Stimulated activated effector memory CD8-positive, alpha-beta T cell treated with anti-CD3 and anti-CD28 coated beads, Interleukin-12 subunit alpha, Interleukin-12 subunit beta, amount 100 ng/mL, for 72 hours (primary cell): Measurements from ENCODE around the gene RASA3.
A peak's percentile ranks its signal among the peaks of the same experiment; 100 is the strongest.
"Not testable (repeated sequence)": the region's sequence is repeated elsewhere in the genome, so short reads cannot be mapped to it uniquely, and the experiment has no call there.

ENCODE experiments used
- ATAC-seq: fragments of 150-1000 bp; cut with Tn5 transposase; 2 replicates; pipeline ENCODE4 v1.10.0; 2021
- DNase-seq, 2 donors: peaks; one replicate each; pipeline ENCODE4 v3.0.0; 2021 to 2022; ENCODE audit warnings: low spot score in 2 of 2
- H3K27ac Mint-ChIP-seq: one replicate; pipeline ENCODE4 v1.8.0; 2022; ENCODE audit warnings: mild to moderate bottlenecking, mixed read lengths
- H3K36me3 Mint-ChIP-seq: one replicate; pipeline ENCODE4 v1.8.0; 2022; ENCODE audit warnings: mild to moderate bottlenecking, mixed read lengths
- H3K4me1 Mint-ChIP-seq: one replicate; pipeline ENCODE4 v1.8.0; 2022; ENCODE audit warnings: mixed read lengths
- H3K4me3 Mint-ChIP-seq: one replicate; pipeline ENCODE4 v1.8.0; 2022; ENCODE audit warnings: mild to moderate bottlenecking, mixed read lengths
- H3K9me3 Mint-ChIP-seq: one replicate; pipeline ENCODE4 v1.8.0; 2022; ENCODE audit warnings: mixed read lengths

RASA3 gene

DNA sequence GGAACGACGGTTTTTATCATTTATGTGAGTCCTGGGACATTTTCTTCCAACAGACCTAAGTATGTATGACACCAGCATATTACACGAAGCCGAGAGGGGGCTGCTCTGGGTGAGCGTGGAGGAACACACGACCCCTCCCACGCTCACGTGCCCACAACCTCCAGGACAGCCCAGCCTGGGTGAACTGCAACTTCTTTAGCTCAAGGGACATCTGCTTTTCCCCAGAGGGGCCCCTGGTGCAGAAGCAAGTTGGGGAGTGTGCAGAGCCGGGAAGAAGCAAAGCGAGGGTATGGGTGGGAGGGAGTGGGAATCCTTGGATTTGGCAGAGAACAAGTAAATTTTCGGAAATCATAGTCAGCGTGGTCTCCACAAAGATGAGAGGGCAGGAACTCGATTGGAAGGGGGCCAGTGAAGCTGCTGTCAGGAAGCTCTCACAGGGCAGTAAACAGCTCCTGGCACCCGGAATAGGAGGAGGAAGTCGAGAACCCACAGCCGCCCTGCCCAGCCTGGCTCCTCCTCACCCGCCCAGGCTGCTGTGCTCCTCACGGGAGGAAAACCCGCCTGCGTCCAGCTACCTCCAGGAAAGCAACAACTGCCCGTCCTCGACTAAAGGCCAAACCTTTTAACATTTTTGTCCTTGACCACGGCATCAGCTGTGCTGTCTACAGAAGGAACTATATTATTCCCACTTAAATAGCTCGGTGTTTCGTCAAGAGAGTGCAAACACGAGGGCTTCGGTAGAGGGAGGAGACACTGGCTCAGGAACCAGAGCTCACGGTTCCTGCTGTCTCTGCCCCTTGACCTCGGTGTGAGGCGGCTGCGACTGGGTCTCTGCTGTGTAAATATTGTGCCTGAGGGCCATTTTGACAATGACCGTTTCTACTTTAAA, 29.5 kb upstream of the RASA3 start:
- Mint-ChIP-seq H3K4me1 (peaks cover 64% of the 10 kb centered on the region), H3K9me3 (no peaks in the 10 kb centered on the region), H3K36me3 (peaks cover under 1% of the 10 kb centered on the region), H3K4me3 (peak overlapping the region; percentile 62), H3K27ac (peak overlapping the region; percentile 72)
- ATAC-seq (peak; percentile 59), DNase-seq (no peak)

DNA sequence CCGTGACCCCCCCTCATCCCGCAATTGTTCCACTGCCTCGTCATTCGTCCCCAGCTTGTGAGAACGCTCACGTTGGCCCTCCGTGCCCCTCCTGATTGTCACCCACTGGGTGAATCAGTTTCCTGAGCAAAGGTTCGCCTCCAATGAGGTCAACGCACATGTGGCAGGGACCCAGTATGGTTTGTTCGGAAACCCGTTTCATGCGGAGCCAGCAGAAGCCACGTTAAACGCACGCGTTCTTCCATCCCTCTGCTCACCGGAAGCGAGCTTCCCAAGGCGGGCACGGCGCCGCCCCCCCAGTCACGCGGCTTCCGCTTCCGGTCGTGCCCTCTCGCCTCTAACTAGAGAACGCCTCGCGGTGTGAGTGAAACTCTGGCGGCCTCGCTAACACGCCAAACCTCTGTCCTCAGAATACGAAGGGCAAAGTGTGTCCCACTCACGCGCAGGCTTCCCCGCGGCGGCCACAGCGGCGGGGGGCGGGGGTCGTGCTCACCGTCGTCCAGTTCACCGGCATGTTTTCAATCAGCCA, 28.7 kb upstream of the RASA3 start:
- H3K36me3 Mint-ChIP-seq, result peaks cover 6% of the 10 kb centered on the region
- peak overlapping the region; percentile 72 for H3K27ac Mint-ChIP-seq
- H3K4me3 Mint-ChIP-seq, result peak overlapping the region; percentile 62

DNA sequence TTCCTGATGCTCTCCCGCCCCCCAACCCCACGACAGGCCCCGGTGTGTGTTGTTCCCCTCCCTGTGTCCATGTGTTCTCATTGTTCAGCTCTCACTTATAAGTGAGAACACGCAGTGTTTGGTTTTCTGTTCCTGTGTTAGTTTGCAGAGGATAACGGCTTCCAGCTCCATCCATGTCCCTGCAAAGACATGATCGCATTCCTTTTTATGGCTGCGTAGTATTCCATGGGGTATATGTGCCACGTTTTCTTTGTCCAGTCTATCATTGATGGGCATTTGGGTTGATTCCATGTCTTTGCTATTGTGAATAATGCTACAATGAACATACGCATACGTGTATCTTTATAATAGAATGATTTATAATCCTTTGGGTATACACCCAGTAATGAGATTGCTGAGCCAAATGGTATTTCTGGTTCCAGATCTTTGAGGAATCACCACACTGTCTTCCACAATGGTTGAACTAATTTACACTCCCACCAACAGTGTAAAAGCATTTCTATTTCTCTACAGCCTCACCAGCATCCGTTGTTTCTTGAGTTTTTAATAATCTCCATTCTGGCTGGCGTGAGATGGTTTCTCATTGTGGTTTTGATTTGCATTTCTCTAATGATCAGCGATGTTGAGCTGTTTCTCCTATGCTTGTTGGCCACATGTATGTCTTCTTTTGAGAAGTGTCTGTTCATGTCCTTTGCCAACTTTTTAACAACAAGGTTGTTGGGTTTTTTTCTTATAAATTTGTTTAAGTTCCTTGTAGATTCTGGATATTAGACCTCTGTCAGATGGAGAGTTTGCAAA, 26.6 kb upstream of the RASA3 start:
- peaks cover 77% of the 10 kb centered on the region for H3K4me1 Mint-ChIP-seq
- not testable (repeated sequence) for H3K9me3 Mint-ChIP-seq, H3K27ac Mint-ChIP-seq, H3K36me3 Mint-ChIP-seq, ATAC-seq, DNase-seq, H3K4me3 Mint-ChIP-seq

More for the DNA sequence above, 28.7 kb upstream of the RASA3 start:
- peak in 1 of 2 donors; percentile 24 for DNase-seq
- peak; percentile 94 for ATAC-seq
- no peaks in the 10 kb centered on the region for H3K9me3 Mint-ChIP-seq
- H3K4me1 Mint-ChIP-seq, result peaks cover 72% of the 10 kb centered on the region

- no peak overlapping the region for H3K4me3 Mint-ChIP-seq
- ATAC-seq (no peak), DNase-seq (no peak)
- H3K9me3 Mint-ChIP-seq, result peaks cover 5% of the 10 kb centered on the region
- H3K36me3 Mint-ChIP-seq, result peaks cover 6% of the 10 kb centered on the region
- H3K4me1 Mint-ChIP-seq, result peaks cover 80% of the 10 kb centered on the region
- H3K27ac Mint-ChIP-seq, result peak overlapping the region; percentile 95
These were observed 25.6 kb upstream of the RASA3 start for GRCh38 chr13:114157869-114158495.

- no peak for DNase-seq
- Mint-ChIP-seq H3K27ac (peak overlapping the region; percentile 95), H3K9me3 (peaks cover 5% of the 10 kb centered on the region), H3K4me3 (peak overlapping the region; percentile 60), H3K36me3 (peaks cover 6% of the 10 kb centered on the region), H3K4me1 (peaks cover 78% of the 10 kb centered on the region)
- no peak for ATAC-seq
These were observed 23.8 kb upstream of the RASA3 start for GRCh38 chr13:114155926-114156883.

DNA sequence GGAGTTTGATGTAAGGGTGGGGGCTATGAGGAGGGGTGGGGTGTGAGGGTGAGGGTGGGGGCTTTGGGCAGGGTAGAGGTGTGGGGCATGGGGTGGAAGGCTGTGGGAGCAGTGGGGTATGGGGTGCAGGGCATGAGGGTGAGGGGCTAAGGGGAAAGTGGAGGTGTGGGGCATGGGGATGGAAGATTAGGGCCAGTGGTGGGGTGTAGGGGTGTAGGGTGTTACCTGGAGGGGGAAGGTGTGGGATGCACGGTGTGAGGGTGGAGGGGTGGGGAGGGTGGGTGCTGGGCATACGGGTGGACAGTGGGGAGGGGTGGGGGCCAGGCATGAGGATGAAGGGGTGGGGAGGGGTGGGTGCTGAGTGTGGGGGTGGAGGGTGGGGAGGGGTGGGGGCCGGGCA, 22.9 kb upstream of the RASA3 start:
- ATAC-seq (no peak), DNase-seq (no peak)
- Mint-ChIP-seq H3K4me3 (no peak overlapping the region), H3K4me1 (peaks cover 74% of the 10 kb centered on the region), H3K36me3 (peaks cover 6% of the 10 kb centered on the region), H3K9me3 (peaks cover 5% of the 10 kb centered on the region), H3K27ac (no peak overlapping the region)

- Mint-ChIP-seq H3K9me3 (peaks cover 5% of the 10 kb centered on the region), H3K4me3 (peak overlapping the region; percentile 42), H3K4me1 (peaks cover 73% of the 10 kb centered on the region), H3K27ac (peak overlapping the region; percentile 9), H3K36me3 (peaks cover 6% of the 10 kb centered on the region)
- no peak for DNase-seq
- peak; percentile 29 for ATAC-seq
These were observed 22.1 kb upstream of the RASA3 start for GRCh38 chr13:114154476-114154875.

DNA sequence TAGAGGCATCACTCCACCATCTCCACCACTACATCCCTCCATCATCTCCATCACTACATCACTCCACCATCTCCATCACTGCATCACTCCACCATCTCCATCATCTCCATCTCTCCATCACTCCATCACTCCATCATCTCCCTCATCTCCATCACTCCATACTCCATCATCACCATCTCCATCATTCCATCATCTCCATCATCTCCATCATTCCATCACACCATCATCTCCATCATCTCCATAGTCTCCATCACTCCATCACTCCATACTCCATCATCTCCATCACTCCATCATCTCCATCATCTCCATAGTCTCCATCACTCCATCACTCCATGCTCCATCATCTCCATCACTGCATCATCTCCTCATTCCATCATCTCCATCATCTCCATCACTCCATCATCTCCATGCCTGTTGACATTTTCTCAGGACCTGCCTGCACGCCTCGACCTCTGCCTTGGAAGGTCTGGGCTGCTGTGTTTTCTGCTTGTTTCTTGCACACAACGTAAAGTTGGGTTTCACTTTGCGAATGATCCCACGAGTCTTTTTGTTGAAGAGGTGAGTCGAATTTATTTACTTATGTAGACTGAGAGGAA, 21.2 kb upstream of the RASA3 start:
- H3K4me3 Mint-ChIP-seq, result no peak overlapping the region
- H3K4me1 Mint-ChIP-seq, result peaks cover 75% of the 10 kb centered on the region
- H3K9me3 Mint-ChIP-seq, result peaks cover 5% of the 10 kb centered on the region
- no peak for DNase-seq
- peak overlapping the region; percentile 10 for H3K27ac Mint-ChIP-seq
- no peak for ATAC-seq
- H3K36me3 Mint-ChIP-seq, result peaks cover 9% of the 10 kb centered on the region

DNA sequence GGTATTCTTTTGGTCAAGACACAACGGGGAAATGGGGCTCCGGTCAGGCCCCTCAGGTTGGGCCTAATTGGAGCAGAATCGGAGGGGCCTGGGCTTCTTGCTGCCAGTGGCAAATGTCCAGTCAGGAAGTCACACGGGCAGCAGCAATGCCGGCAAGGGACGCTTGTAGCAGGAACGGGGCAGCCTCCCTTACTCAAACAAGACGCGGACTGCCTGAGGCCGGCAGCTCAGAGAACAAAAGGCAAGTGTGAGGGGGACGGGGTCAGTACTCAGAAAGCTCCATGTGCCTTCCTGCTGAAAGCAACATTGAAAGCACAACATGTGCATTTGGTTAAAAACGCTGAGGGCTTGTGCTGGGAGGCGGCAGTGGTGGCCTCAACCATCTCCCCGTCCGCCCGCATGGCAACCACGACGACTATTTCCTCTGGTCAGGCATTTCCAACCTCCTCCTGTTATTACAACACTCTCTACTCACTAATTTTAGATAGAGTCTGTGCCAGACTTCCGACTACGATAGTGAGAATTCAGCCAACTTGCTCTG, 20.5 kb upstream of the RASA3 start:
- Mint-ChIP-seq H3K27ac (peak overlapping the region; percentile 10), H3K4me3 (no peak overlapping the region), H3K36me3 (peaks cover 16% of the 10 kb centered on the region), H3K9me3 (peaks cover 5% of the 10 kb centered on the region), H3K4me1 (peaks cover 75% of the 10 kb centered on the region)
- DNase-seq, result no peak
- no peak for ATAC-seq

DNA sequence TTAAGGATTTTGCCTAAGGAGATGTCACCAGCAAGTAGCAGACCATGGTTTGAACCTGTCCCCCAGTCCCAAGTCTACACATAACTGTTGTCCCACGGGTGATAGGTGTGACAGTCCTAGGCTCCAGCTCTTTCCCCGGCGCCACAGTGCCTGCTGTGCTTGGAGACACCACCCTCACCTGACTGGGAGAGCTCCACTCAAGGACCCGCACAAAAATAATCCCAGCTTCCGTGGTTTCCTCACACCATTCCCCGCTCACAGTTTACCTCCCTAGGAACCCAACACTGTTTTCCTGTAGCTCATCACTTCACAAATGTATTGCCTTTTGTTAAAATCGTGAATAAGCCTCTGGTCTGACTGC, 19.8 kb upstream of the RASA3 start:
- no peak for ATAC-seq
- no peak overlapping the region for H3K4me3 Mint-ChIP-seq

GRCh38 chr13:114151565-114152284, 19.3 kb upstream of the RASA3 start:
- DNase-seq (no peak), ATAC-seq (peak; percentile 49)
- Mint-ChIP-seq H3K9me3 (peaks cover 5% of the 10 kb centered on the region), H3K4me3 (peak overlapping the region; percentile 52), H3K36me3 (peaks cover 15% of the 10 kb centered on the region), H3K27ac (peak overlapping the region; percentile 65), H3K4me1 (peaks cover 73% of the 10 kb centered on the region)

More for the DNA sequence above, 19.8 kb upstream of the RASA3 start:
- no peak for DNase-seq
- Mint-ChIP-seq H3K9me3 (peaks cover 5% of the 10 kb centered on the region), H3K36me3 (peaks cover 17% of the 10 kb centered on the region), H3K27ac (no peak overlapping the region), H3K4me1 (peaks cover 74% of the 10 kb centered on the region)

DNA sequence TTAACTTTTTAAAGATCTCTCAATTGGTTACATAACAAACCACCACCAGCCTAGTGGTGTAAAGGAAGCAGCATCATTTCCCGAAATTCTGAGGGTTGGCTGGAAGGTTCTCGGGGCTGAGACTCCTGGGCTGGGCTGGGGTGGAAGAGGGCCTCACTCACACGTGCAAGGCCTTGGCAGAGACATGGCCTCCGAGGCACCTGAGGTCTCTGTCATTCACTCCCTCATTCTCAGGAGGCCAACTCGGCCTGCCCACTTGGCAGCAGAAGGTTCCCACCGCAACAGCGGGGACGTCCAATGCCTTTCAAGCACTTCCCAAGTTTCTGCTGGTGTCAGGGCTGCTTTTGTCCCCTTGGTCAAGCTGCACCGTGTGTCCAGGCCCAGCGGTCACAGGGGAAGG, 18.6 kb upstream of the RASA3 start:
- DNase-seq (no peak), ATAC-seq (no peak)
- H3K4me1 Mint-ChIP-seq, result peaks cover 74% of the 10 kb centered on the region
- peak overlapping the region; percentile 52 for H3K4me3 Mint-ChIP-seq
- peaks cover 10% of the 10 kb centered on the region for H3K36me3 Mint-ChIP-seq
- peaks cover 5% of the 10 kb centered on the region for H3K9me3 Mint-ChIP-seq
- peak overlapping the region; percentile 65 for H3K27ac Mint-ChIP-seq
